H1 (cell line): ENCODE data around the gene ENTREP3. TPM values are rescaled to one million over a fixed set of nuclear protein-coding genes. Genes with fewer than 3 reads are reported as not detected.
"Not testable (repeated sequence)": the region's sequence is repeated elsewhere in the genome, so short reads cannot be mapped to it uniquely, and the experiment has no call there.

ENCODE experiments used
- CTCF ChIA-PET: fragments of 300-600 bp; sonication (Branson Sonifier 250); formaldehyde crosslinking; loops from one replicate; lab custom pipeline; 2021; ENCODE audit not compliant: partially characterized antibody; lab: Charles Lee
- POLR2A ChIA-PET: fragments of 300-600 bp; sonication (Branson Sonifier 250); formaldehyde crosslinking; loops from one replicate; lab custom pipeline; 2021; ENCODE audit warnings: inconsistent platforms; ENCODE audit not compliant: partially characterized antibody; lab: Charles Lee
- DNase-seq, 2 experiments: peaks; one replicate each; pipeline versions ENCODE4 v3.0.0 to v3.0.0-alpha.2; 2010 to 2022; ENCODE audit warnings: low spot score in 2 of 2, low read depth in 1 of 2, mixed read lengths in 1 of 2
- FAIRE-seq: peaks from 2 replicates; lab custom pipeline; 2011; peaks lifted over from hg19 to GRCh38; lab: Jason Lieb, UNC
- H2AFZ ChIP-seq: 2 replicates; pipeline ENCODE4 v1.8.1; 2012; ENCODE audit warnings: low read length, inconsistent platforms
- H2AK5ac ChIP-seq: 2 replicates; pipeline ENCODE4 v1.6.1; 2013; ENCODE audit warnings: low read depth, low read length
- H2BK120ac ChIP-seq: replicated peaks from 2 replicates; pipeline ENCODE3; 2013; ENCODE audit warnings: low read depth, low read length, inconsistent platforms
- H2BK12ac ChIP-seq: 2 replicates; pipeline ENCODE4 v1.6.1; 2013; ENCODE audit warnings: low read depth, low read length
- H2BK15ac ChIP-seq: 2 replicates; pipeline ENCODE4 v1.6.1; 2013; ENCODE audit warnings: low read length
- H2BK20ac ChIP-seq: 2 replicates; pipeline ENCODE4 v1.6.1; 2013; ENCODE audit warnings: low read length
- H2BK5ac ChIP-seq: 2 replicates; pipeline ENCODE4 v1.6.1; 2013; ENCODE audit warnings: low read depth, low read length
- H3K14ac ChIP-seq: 2 replicates; pipeline ENCODE4 v1.6.1; 2013; ENCODE audit warnings: inconsistent platforms; ENCODE audit not compliant: insufficient read length
- H3K18ac ChIP-seq: 2 replicates; pipeline ENCODE4 v1.6.1; 2013; ENCODE audit warnings: low read length; ENCODE audit errors: extremely low read depth
- H3K23ac ChIP-seq: 2 replicates; pipeline ENCODE4 v1.6.1; 2013; ENCODE audit warnings: inconsistent platforms; ENCODE audit not compliant: insufficient read length
- H3K23me2 ChIP-seq: 2 replicates; pipeline ENCODE4 v1.6.1; 2013; ENCODE audit warnings: low read depth, low read length
- H3K27ac ChIP-seq: 2 replicates; pipeline ENCODE4 v1.6.1; 2011; ENCODE audit warnings: low read depth, low read length, inconsistent platforms
- H3K27me3 ChIP-seq, 4 experiments: replicated peaks in 1 of 4; 1 replicate in 1 of 4; 2 replicates in 3 of 4; pipeline versions ENCODE4 v1.6.1 to v1.8.1; 2011 to 2013; ENCODE audit warnings: low read length in 3 of 4, mild to moderate bottlenecking in 3 of 4, inconsistent platforms in 2 of 4, mixed read lengths in 2 of 4, moderate library complexity in 1 of 4; ENCODE audit not compliant: control insufficient read depth in 3 of 4, insufficient read depth in 3 of 4; ENCODE audit errors: extremely low read depth in 1 of 4
- H3K36me3 ChIP-seq, 4 experiments: 2 replicates each; pipeline versions ENCODE4 v1.6.1 to v1.8.1; 2011 to 2013; ENCODE audit warnings: mild to moderate bottlenecking in 4 of 4, low read length in 3 of 4, moderate library complexity in 2 of 4, control low read depth in 1 of 4, inconsistent platforms in 1 of 4; ENCODE audit not compliant: insufficient read depth in 4 of 4, control insufficient read depth in 2 of 4
- H3K4ac ChIP-seq: replicated peaks from 2 replicates; pipeline ENCODE3; 2013; ENCODE audit warnings: low read length, low read depth, mixed read lengths, inconsistent platforms; ENCODE audit not compliant: insufficient read length
- H3K4me1 ChIP-seq, 4 experiments: replicated peaks in 1 of 4; 1 replicate in 1 of 4; 2 replicates in 3 of 4; pipeline versions ENCODE4 v1.6.1 to v1.8.1; 2011 to 2013; ENCODE audit warnings: low read length in 3 of 4, inconsistent platforms in 2 of 4, mixed read lengths in 1 of 4; ENCODE audit not compliant: insufficient read depth in 4 of 4, control insufficient read depth in 3 of 4
- H3K4me2 ChIP-seq, 2 experiments: 2 replicates each; pipeline versions ENCODE4 v1.6.1 to v1.8.1; 2011 to 2013; ENCODE audit warnings: low read depth in 2 of 2, low read length in 2 of 2, control low read depth in 1 of 2, inconsistent platforms in 1 of 2, mild to moderate bottlenecking in 1 of 2; ENCODE audit not compliant: insufficient read depth in 1 of 2
- H3K4me3 ChIP-seq, 4 experiments: fragments of 200-600, 300-600 bp in 1 of 4; sonication (generic), shearing (Covaris generic), sonication (Bioruptor Twin) in 1 of 4; 2 replicates each; pipeline versions ENCODE4 v1.5.1 to v1.8.1; 2011 to 2016; ENCODE audit warnings: low read length in 4 of 4, low read depth in 3 of 4, control low read depth in 2 of 4, inconsistent platforms in 2 of 4, mild to moderate bottlenecking in 2 of 4, mixed read lengths in 1 of 4, moderate library complexity in 1 of 4; ENCODE audit not compliant: insufficient read depth in 2 of 4; ENCODE audit errors: extremely low read depth in 1 of 4
- H3K56ac ChIP-seq: replicated peaks from 2 replicates; pipeline ENCODE3; 2013; ENCODE audit warnings: low read depth, mild to moderate bottlenecking, mixed read lengths, low read length, inconsistent platforms; ENCODE audit not compliant: insufficient read length
- H3K79me1 ChIP-seq: 2 replicates; pipeline ENCODE4 v1.6.1; 2013; ENCODE audit warnings: low read depth, low read length, control low read depth
- H3K79me2 ChIP-seq, 2 experiments: 2 replicates each; pipeline versions ENCODE4 v1.6.1 to v1.8.1; 2012 to 2013; ENCODE audit warnings: low read length in 2 of 2, mild to moderate bottlenecking in 2 of 2, inconsistent platforms in 1 of 2; ENCODE audit not compliant: insufficient read depth in 2 of 2, control insufficient read depth in 1 of 2
- H3K9ac ChIP-seq, 4 experiments: replicated peaks in 1 of 4; 1 replicate in 1 of 4; 2 replicates in 3 of 4; pipeline versions ENCODE4 v1.6.1 to v1.8.1; 2011 to 2013; ENCODE audit warnings: low read depth in 3 of 4, low read length in 3 of 4, control low read depth in 2 of 4, mild to moderate bottlenecking in 2 of 4, moderate library complexity in 2 of 4, inconsistent platforms in 1 of 4; ENCODE audit errors: extremely low read depth in 1 of 4
- H3K9me3 ChIP-seq, 2 experiments: 2 replicates each; pipeline versions ENCODE4 v1.6.1 to v1.8.1; 2012 to 2013; ENCODE audit warnings: mild to moderate bottlenecking in 2 of 2, moderate library complexity in 2 of 2, control low read depth in 1 of 2, inconsistent platforms in 1 of 2, low read depth in 1 of 2, low read length in 1 of 2, mixed read lengths in 1 of 2; ENCODE audit not compliant: insufficient read depth in 2 of 2
- H4K20me1 ChIP-seq, 2 experiments: replicated peaks in 1 of 2; 2 replicates each; pipeline versions ENCODE3 to v1.8.1; 2011 to 2013; ENCODE audit warnings: inconsistent platforms in 2 of 2, low read length in 2 of 2, mild to moderate bottlenecking in 1 of 2; ENCODE audit not compliant: insufficient read depth in 2 of 2, control insufficient read depth in 1 of 2
- H4K5ac ChIP-seq: 2 replicates; pipeline ENCODE4 v1.6.1; 2013; ENCODE audit warnings: low read length, low read depth, mixed read lengths, inconsistent platforms; ENCODE audit not compliant: insufficient read length
- H4K8ac ChIP-seq: 2 replicates; pipeline ENCODE4 v1.8.0; 2013; ENCODE audit warnings: mild to moderate bottlenecking, moderate library complexity, low read length, inconsistent platforms; ENCODE audit not compliant: insufficient read depth; ENCODE audit errors: extremely low read depth
- H4K91ac ChIP-seq: replicated peaks from 2 replicates; pipeline ENCODE3; 2013; ENCODE audit warnings: low read length, mixed read lengths, inconsistent platforms; ENCODE audit not compliant: insufficient read length
- WGBS, 2 experiments: shearing (Covaris generic) in 1 of 2; methylation state at CpG; one replicate each; pipeline versions ENCODE4 v1.1.6 to v1.1.7; 2013 to 2015; ENCODE audit warnings: low lambda C conversion rate in 2 of 2, mixed read lengths in 2 of 2, inconsistent platforms in 1 of 2, low coverage in 1 of 2, missing lambda C conversion rate in 1 of 2; ENCODE audit not compliant: insufficient replicate concordance in 2 of 2, insufficient coverage in 1 of 2, insufficient read length in 1 of 2; ENCODE audit errors: extremely low coverage in 1 of 2, missing lambda C conversion rate in 1 of 2; 5-methylcytosine and 5-hydroxymethylcytosine counted together
- polyA plus RNA-seq, 7 experiments: library from polyadenylated mRNA; depleted of rRNA in 3 of 7; stranded (reverse) in 5 of 7; unstranded in 2 of 7; fragments of >200 nt in 5 of 7; fragments of 200-250 nt in 2 of 7; gene quantifications; 1 replicate in 5 of 7; 2 replicates in 1 of 7; 4 replicates in 1 of 7; pipeline versions ENCODE4 v1.2.1 to v1.2.3, GENCODE V29; 2011 to 2013; ENCODE audit warnings: missing spikeins in 2 of 7, mixed read lengths in 2 of 7
- total RNA-seq: library from RNA; stranded (reverse); fragmentation: NEBNext Ultra II Directional; extraction: Animal tissue kit (Norgen Biotek cat#: 25700); gene quantifications from 2 replicates; pipeline ENCODE4 v1.2.1, GENCODE V29; 2021

The ENTREP3 gene
- total and polyA plus RNA-seq, 2 of the 8 experiments (the other 6 are each of a cell fraction or from before 2014, with no cell fraction given) = 22.8 to 52.2 TPM

- H2BK12ac ChIP-seq, H4K20me1 ChIP-seq, H2BK20ac ChIP-seq, H4K8ac ChIP-seq, H3K9me3 ChIP-seq, H2BK15ac ChIP-seq, H3K4ac ChIP-seq, H3K23ac ChIP-seq, H2BK120ac ChIP-seq, H3K79me1 ChIP-seq, H2BK5ac ChIP-seq, FAIRE-seq, H4K91ac ChIP-seq, H3K79me2 ChIP-seq, H3K27ac ChIP-seq, H3K4me2 ChIP-seq, H3K56ac ChIP-seq, H3K36me3 ChIP-seq, H3K14ac ChIP-seq, H3K9ac ChIP-seq, H2AFZ ChIP-seq, H3K27me3 ChIP-seq, DNase-seq, H2AK5ac ChIP-seq, H4K5ac ChIP-seq, H3K4me3 ChIP-seq, H3K18ac ChIP-seq: not testable (repeated sequence)
- ChIA-PET CTCF (interaction anchor here (1.1 kb wide), 1 partner anchor 34 kb away, joined by 3 read pairs; no protein-coding TSS in a partner anchor), POLR2A (interaction anchor here (1.0 to 12.2 kb wide), 4 partner anchors 9 to 16 kb away, joined by 3 to 313 read pairs (median 6); no protein-coding TSS in a partner anchor)
- H3K4me1 ChIP-seq = peaks cover 3 to 20% (median 11%) of the 10 kb centered on the region in 4 experiments
- H3K23me2 ChIP-seq = peaks cover 17% of the 10 kb centered on the region
- 90% methylated on average over 13 of the region's 13 CpGs; no CpG with 5 or more reads in 1 of the 2 experiments for whole genome bisulfite sequencing, 2 experiments
These were observed 43.8 kb downstream of the ENTREP3 start for GRCh38 chr1:155211381-155212050.
